HG03039 (cell line): Measurements from ENCODE around the gene TRMU.

Experiments used
- ATAC-seq: cut with Tn5 transposase; IDR thresholded peaks from one replicate; pipeline ENCODE4 v1.9.1; 2021; ENCODE audit warnings: mild to moderate bottlenecking, moderate library complexity; ENCODE audit not compliant: unreplicated experiment

The TRMU gene

GRCh38 chr22:46355369-46355995 lies 20.0 kb downstream of the TRMU start:
- no peak for ATAC-seq

- no peak for ATAC-seq
Observed at GRCh38 chr22:46355996-46356471, 20.5 kb downstream of the TRMU start.

GRCh38 chr22:46356496-46357480 lies 21.3 kb downstream of the TRMU start:
- ATAC-seq: no peak

- ATAC-seq: no peak
Observed at GRCh38 chr22:46357711-46358520, 22.4 kb downstream of the TRMU start.

GRCh38 chr22:46358766-46359165 lies 23.3 kb downstream of the TRMU start:
- ATAC-seq: no peak

GRCh38 chr22:46359362-46359761 lies 23.8 kb downstream of the TRMU start:
- no peak for ATAC-seq

GRCh38 chr22:46360097-46360496 lies 24.6 kb downstream of the TRMU start:
- ATAC-seq: no peak

GRCh38 chr22:46360891-46361290 lies 25.4 kb downstream of the TRMU start:
- no peak for ATAC-seq

- no peak for ATAC-seq
Observed at GRCh38 chr22:46361826-46362202, 26.3 kb downstream of the TRMU start.

GRCh38 chr22:46362203-46362933 lies 26.9 kb downstream of the TRMU start:
- no peak for ATAC-seq

- ATAC-seq: no peak
Observed at GRCh38 chr22:46362934-46363515, 27.5 kb downstream of the TRMU start.

GRCh38 chr22:46363611-46364321 lies 28.3 kb downstream of the TRMU start:
- no peak for ATAC-seq

GRCh38 chr22:46364341-46365165 lies 29.0 kb downstream of the TRMU start:
- no peak for ATAC-seq

GRCh38 chr22:46365166-46365624 lies 29.7 kb downstream of the TRMU start:
- no peak for ATAC-seq

GRCh38 chr22:46366327-46366731 lies 30.8 kb downstream of the TRMU start:
- ATAC-seq: no peak

- ATAC-seq: no peak
Observed at GRCh38 chr22:46366801-46367706, 31.5 kb downstream of the TRMU start.

- no peak for ATAC-seq
Observed at GRCh38 chr22:46367707-46368191, 32.2 kb downstream of the TRMU start.
